GM12873 (cell line): ENCODE data around the gene SLC7A4.

Source experiments
- TF ChIP-seq, protein P1 (sequence below): IDR thresholded peaks from 2 replicates; pipeline ENCODE4 v1.5.1; 2012; ENCODE audit warnings: low read depth, mild to moderate bottlenecking, moderate library complexity, low read length, control low read depth; ENCODE audit not compliant: insufficient read depth; ENCODE audit errors: missing control alignments

SLC7A4 gene

DNA sequence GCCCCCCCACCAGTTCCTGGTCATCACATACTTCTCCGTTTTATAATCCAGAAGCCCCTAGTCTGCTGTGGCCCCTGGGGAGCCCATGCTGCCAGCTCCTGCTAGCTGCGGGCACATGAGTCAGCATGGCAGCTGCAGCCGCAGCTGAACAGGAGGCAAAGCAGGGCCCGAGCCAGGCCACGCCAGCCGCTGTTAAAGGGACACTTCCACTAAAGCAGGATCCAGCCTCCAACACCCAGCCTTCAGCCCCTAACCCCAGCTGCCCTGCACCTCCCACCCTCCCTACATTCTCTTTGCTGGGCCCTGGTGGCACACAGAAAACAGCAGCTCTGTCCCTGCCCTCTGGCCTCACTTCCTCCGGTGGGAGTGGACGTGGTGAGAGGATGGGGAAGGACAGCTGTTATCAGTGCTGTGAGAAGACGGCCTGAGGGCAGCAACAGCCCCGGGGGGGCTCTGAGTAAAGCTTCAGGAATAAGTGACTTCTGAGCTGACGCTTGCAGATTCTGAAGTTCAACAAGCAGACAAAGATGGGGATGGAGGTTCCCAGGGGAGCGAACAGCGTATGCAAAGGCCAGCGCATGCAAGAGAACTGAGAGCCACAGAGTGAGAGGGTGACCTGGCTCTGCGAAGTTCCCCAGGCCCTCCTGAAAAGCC is 12.7 kb upstream of the SLC7A4 start:
- TF ChIP-seq, protein P1, sequence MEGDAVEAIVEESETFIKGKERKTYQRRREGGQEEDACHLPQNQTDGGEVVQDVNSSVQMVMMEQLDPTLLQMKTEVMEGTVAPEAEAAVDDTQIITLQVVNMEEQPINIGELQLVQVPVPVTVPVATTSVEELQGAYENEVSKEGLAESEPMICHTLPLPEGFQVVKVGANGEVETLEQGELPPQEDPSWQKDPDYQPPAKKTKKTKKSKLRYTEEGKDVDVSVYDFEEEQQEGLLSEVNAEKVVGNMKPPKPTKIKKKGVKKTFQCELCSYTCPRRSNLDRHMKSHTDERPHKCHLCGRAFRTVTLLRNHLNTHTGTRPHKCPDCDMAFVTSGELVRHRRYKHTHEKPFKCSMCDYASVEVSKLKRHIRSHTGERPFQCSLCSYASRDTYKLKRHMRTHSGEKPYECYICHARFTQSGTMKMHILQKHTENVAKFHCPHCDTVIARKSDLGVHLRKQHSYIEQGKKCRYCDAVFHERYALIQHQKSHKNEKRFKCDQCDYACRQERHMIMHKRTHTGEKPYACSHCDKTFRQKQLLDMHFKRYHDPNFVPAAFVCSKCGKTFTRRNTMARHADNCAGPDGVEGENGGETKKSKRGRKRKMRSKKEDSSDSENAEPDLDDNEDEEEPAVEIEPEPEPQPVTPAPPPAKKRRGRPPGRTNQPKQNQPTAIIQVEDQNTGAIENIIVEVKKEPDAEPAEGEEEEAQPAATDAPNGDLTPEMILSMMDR, result no peak

DNA sequence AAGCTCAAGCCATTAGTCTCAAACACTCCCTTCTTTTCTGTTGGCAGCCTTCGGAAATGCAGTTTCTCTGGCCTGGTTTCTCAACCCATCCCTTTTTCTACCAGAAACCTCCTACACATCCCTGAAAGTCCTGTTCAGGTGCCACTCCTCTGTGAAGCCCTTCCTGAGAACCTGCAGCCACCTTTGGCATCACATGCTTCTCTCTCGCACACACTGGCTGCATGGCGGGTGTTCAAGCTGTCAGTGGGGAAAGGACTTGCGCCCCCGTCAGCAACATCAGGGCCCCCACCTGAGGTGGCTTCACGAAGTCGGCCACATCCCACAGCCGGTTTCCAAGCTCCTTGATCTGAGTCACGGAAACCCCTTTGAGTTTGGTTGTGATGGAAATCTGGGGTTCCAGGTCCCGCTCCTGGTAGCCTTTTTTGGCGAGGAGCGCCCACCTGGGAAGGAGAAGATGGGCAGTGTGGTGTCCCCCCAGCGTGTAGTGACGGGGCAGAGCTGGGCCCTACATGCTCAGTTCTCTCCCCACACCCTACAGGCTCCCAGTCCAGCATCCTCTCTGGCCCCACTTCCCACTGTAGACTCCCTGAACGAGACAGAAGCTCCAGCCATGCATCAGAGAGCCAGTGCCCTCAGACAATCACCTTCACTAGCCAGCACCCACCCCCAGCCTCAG is 11.6 kb upstream of the SLC7A4 start:
- TF ChIP-seq, protein P1, result no peak

DNA sequence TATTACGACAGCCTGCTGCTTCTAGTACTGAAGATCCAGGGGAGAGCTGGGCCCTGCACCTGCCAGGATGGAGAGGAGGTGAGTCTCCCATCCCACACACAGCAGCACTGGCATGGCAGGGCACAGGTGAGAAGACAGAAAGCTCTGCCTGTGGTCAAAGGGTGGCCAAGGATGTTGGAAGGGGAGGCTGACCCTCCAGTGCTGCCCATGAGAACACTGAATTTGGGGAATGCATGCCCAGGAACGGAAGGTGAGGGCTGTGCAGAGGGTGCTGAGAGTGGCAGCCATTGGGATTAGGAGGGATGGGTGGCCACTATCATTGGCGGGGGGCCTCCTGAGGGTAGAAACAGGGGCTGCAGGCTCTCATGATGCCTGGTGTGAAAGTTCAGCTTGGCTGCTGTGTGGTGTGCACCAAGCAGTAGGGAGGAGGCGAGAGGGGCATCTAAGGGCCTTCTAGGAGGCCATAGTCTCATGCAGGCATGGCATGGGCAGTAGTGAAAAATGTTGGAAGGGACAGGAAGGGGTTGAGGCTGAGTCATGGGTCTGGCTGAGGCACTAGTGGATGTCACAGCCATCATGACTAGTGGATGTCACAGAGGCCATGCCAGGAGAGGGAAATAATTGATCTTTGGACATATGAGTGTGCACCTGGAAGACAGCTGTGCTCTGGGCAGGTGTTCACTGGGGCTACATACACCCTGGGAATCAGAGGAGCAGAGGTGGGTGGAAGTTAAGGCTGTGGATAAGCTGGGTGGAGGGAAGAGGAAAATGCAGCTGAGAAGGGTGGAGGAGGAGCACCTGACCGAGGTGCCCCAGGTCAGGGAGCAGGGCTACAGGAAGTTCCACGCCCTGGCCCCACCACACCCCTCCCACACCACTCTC is 10.9 kb upstream of the SLC7A4 start:
- TF ChIP-seq, protein P1, result no peak

DNA sequence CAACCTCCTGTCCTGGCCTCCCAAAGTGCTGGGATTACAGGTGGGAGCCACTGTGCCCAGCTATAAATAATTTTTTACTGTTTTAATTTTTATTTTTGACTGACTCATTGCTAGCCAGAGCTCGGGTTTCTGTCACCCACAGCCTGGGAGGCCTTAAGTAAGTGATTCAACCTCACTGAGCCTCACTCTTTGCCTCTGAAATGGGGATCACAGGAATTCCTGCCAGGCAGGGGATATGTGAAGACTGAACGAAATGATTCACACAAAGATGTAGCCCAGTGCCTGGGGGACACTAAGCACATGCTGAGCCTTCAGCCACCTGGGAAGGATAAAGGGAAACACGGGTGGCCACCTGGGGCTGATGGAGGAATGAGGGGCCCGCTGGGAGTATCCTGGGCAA is 9.6 kb upstream of the SLC7A4 start:
- TF ChIP-seq, protein P1, result no peak

DNA sequence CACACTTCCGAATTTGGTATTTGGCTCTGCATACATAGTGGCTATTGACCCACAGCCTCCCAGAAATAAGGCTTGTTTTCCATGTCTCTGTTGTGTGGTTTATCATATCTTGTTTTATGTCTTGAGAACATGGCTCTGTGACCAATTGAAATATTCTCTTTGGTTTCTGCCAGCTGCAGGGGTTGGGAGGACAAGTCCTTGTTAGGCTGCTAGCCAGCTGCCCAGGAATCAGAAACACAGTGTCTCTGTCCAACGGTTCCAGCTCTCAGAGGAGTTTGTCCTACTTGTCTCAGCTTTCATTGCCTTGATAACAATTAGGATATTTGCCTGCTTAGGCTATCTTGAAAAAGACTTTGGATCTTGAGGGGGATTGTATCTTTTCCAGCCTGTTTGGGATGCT is 6.0 kb upstream of the SLC7A4 start:
- TF ChIP-seq, protein P1, result no peak

DNA sequence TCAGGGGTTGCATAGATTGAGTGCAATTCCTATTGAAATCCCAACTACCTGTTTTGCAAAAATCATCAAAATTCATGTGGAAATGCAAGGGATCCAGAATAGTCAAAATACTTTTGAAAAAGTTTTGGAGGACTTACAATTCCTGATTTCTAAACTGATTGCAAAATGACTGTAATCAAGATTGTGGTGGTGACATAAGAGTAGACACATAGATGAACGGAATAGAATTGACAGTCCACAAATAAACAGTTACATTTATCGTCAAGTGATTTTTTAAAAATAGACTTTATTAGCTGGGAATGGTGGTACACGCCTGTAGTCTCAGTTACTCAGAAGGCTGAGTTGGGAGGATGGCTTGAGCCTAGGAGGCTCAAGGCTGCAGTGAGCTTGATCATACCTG is 2.6 kb upstream of the SLC7A4 start:
- TF ChIP-seq, protein P1, result no peak

DNA sequence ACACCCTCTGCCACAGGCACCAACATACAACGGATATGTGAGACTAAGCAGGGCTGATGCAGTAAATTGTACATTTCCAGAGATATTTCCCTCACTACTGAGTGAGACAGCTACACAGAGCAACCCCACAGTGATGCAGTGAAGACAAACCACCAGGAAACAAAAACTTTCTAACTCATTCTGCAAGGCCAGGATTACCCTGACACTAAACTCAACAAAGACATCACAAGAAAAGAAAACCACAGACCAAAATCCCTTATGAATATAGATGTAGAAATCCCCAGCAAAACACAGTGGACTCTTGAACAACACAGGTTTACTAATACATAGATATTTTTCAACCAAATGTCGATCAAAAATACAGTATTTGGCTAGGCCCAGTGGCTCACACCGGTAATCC is 1.5 kb upstream of the SLC7A4 start:
- TF ChIP-seq, protein P1, result no peak
